Neural crest cell (in vitro differentiated cells): ENCODE measurements around the gene PAX2. TPM values are rescaled to one million over a fixed set of nuclear protein-coding genes. Genes with fewer than 3 reads are reported as not detected.
A peak's percentile ranks its signal among the peaks of the same experiment; 100 is the strongest.

ENCODE experiments used
- DNase-seq: peaks from one replicate; pipeline ENCODE4 v3.0.0; 2021; ENCODE audit warnings: low read depth, mixed read lengths, low spot score
- H3K27ac Mint-ChIP-seq: one replicate; pipeline ENCODE4 v1.8.0; 2021; ENCODE audit warnings: mild to moderate bottlenecking, mixed read lengths; ENCODE audit not compliant: unreplicated experiment
- H3K27me3 Mint-ChIP-seq: 2 replicates; pipeline ENCODE4 v1.8.0; 2021; ENCODE audit warnings: low read depth, mild to moderate bottlenecking, mixed read lengths
- H3K36me3 Mint-ChIP-seq: 2 replicates; pipeline ENCODE4 v1.8.0; 2021; ENCODE audit warnings: low read depth, mild to moderate bottlenecking, mixed read lengths
- H3K4me1 Mint-ChIP-seq: 2 replicates; pipeline ENCODE4 v1.8.0; 2021; ENCODE audit warnings: mixed read lengths
- H3K4me3 Mint-ChIP-seq: one replicate; pipeline ENCODE4 v1.8.0; 2021; ENCODE audit warnings: mild to moderate bottlenecking, mixed read lengths
- H3K9me3 Mint-ChIP-seq: 2 replicates; pipeline ENCODE4 v1.8.0; 2021; ENCODE audit warnings: mixed read lengths
- CTCF ChIP-seq: fragments of 200-600 bp; sonication (generic); conservative IDR thresholded peaks from 2 replicates; pipeline ENCODE4 v1.5.0; 2021; ENCODE audit warnings: antibody characterized with exemption, mild to moderate bottlenecking
- total RNA-seq: library from RNA; stranded (reverse); gene quantifications from 2 replicates; pipeline ENCODE4 v1.2.1, GENCODE V29; 2021

PAX2 gene
- total RNA-seq, 1 donor from 2014 or later: 1.5 TPM

DNA sequence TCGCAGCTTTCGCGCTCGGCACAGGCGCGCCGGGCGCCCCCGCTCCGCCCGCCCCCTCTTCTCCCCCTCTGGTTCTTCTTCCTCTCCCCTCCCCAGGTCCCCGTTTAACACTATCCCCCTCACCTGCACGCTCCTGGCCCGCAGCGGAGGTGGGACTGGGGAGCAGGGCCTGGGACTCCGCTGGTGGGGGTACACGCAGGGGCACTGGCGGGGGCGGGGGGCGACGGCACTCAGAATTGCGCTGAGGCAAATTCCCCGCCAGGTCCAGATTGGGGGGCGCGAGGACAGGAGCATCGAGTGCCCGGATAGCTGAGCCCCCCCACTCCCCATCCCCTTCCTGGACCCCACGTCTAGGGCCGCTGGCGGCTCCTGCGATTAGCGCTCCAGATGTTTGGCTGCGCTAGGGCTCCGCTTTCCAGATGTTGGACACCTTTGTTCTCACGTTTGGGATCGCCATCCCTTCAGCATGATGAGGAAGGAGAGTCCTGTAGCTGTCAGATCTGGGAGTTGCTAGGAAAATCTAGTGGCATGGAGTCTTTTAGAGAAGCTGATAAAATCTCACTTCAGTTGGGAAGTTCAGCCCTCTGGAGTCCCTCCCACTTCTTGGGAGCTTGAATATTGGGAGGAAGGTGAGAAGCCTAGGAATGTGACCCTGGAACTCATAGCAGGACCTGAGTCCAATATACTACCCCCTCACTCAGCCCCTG is 31.4 kb upstream of the PAX2 start:
- H3K4me3 Mint-ChIP-seq: no peak overlapping the region
- TF ChIP-seq CTCF: no peak
- H3K36me3 Mint-ChIP-seq: peaks cover 3% of the 10 kb centered on the region
- H3K4me1 Mint-ChIP-seq: peaks cover 28% of the 10 kb centered on the region
- H3K27me3 Mint-ChIP-seq: peaks cover 99% of the 10 kb centered on the region
- no peak for DNase-seq
- no peaks in the 10 kb centered on the region for H3K9me3 Mint-ChIP-seq
- no peak overlapping the region for H3K27ac Mint-ChIP-seq

DNA sequence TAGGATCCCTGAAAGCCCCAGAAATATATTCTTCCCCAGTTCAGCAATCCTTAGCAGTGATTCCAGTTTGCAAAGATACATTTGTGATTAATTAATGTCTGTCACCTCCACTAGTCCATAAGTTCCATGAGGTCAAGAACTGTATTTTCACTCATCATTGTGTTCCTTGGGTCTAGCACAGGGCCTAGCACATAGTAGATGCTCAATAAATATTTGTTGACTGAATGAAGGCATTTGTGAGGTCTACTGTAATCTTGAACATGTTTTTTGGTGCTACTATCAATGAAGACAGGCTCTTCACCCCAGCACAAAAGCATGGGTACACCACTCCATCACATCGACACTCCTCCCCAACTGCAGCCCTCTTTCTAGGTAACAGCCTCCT is 30.8 kb upstream of the PAX2 start:
- no peak overlapping the region for H3K27ac Mint-ChIP-seq
- peaks cover 99% of the 10 kb centered on the region for H3K27me3 Mint-ChIP-seq
- H3K4me3 Mint-ChIP-seq: no peak overlapping the region
- DNase-seq: no peak
- TF ChIP-seq CTCF: no peak
- no peaks in the 10 kb centered on the region for H3K9me3 Mint-ChIP-seq
- peaks cover 23% of the 10 kb centered on the region for H3K4me1 Mint-ChIP-seq
- H3K36me3 Mint-ChIP-seq: peaks cover 3% of the 10 kb centered on the region

DNA sequence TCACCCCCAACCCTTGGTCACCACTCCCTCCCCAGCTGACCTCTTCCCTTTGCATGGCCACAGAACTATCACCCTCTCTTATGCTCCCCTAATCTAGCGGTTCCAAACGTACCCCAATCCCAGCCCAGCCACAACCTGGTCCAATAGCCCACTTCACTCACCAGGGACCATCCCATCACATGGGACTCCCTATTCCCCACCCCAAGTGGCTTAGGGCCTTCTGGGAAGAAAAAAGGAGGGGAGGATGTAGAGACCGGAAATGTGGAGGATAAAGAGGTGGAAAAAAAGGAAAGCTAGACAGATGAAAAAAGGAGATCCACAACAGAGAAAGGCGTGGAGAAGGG is 30.3 kb upstream of the PAX2 start:
- DNase-seq: no peak
- H3K27ac Mint-ChIP-seq: no peak overlapping the region
- H3K4me3 Mint-ChIP-seq: peak overlapping the region; percentile 48
- H3K36me3 Mint-ChIP-seq: peaks cover 3% of the 10 kb centered on the region
- H3K4me1 Mint-ChIP-seq: peaks cover 21% of the 10 kb centered on the region
- peaks cover 99% of the 10 kb centered on the region for H3K27me3 Mint-ChIP-seq
- H3K9me3 Mint-ChIP-seq: no peaks in the 10 kb centered on the region
- no peak for TF ChIP-seq CTCF

DNA sequence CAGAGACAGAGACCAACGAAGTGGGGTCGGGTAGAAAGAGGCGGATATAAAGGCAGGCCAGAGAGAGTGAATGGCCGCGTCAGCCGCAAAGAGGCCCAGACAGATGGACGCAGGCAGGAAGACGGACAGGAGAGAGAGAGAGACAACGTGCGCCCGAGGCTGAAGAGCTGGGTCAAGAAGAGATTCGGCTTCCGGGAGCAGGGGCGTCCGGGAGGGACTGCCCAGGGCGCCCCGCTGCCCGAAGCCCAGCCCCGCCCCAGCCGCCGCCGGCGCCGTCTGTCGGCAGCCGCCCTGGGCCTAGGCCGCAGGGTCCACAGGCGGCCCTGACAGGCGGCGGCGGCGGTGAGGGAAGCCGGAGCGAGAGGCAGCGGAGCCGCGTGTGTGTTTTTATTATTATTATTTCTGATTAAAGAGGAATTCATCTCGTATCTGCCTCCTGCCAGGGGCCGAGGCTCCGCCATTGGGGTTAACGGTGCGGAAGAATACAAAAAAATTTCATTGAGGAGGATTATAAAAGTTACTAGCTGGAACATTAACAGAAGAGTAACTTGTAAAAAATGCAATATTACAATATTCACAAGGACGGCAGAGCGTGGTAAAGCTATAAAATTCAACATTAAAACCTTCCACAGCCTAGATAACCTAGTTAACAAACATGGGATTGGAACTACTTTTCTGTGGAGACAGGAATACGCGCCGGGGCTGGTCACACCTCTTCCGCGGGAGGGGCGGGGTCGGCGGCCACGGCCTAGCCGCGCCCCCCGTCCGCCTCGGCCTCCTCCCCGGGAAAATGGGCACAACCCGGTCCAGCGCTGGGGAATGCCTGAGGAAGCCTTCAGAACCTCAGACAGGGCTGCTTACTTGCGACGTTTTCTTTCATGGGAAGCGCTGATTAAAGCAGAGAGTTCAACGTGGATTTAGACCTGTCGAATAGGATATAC is 29.7 kb upstream of the PAX2 start:
- TF ChIP-seq CTCF: no peak
- H3K27ac Mint-ChIP-seq: no peak overlapping the region
- peaks cover 18% of the 10 kb centered on the region for H3K4me1 Mint-ChIP-seq
- H3K27me3 Mint-ChIP-seq: peaks cover 99% of the 10 kb centered on the region
- peaks cover 3% of the 10 kb centered on the region for H3K36me3 Mint-ChIP-seq
- H3K4me3 Mint-ChIP-seq: peak overlapping the region; percentile 48
- no peaks in the 10 kb centered on the region for H3K9me3 Mint-ChIP-seq
- DNase-seq: no peak

- H3K4me3 Mint-ChIP-seq: no peak overlapping the region
- H3K27ac Mint-ChIP-seq: no peak overlapping the region
- H3K36me3 Mint-ChIP-seq: peaks cover 3% of the 10 kb centered on the region
- no peak for DNase-seq
- no peaks in the 10 kb centered on the region for H3K9me3 Mint-ChIP-seq
- TF ChIP-seq CTCF: no peak
- peaks cover 99% of the 10 kb centered on the region for H3K27me3 Mint-ChIP-seq
- H3K4me1 Mint-ChIP-seq: peaks cover 14% of the 10 kb centered on the region
Measured at GRCh38 chr10:100717166-100717565, 28.2 kb upstream of the PAX2 start.
